Right lobe of liver (tissue), 4 donors: ENCODE data around the gene TMEM30A.

Source experiments
- POLR2A ChIP-seq: fragments of 450-650 bp; IDR thresholded peaks from one replicate; pipeline ENCODE4 v1.6.1; 2017; ENCODE audit warnings: antibody characterized with exemption, mild to moderate bottlenecking
- TF ChIP-seq, protein P1 (sequence below), 4 donors: fragments of 200-600 bp in 3 of 4; fragments of 450-650 bp in 1 of 4; IDR thresholded peaks; one replicate each; pipeline versions ENCODE4 v1.5.1 to v1.8.0; 2016 to 2022; ENCODE audit warnings: antibody characterized with exemption in 4 of 4, mild to moderate bottlenecking in 2 of 4
- donor health status: DM: no; HTN: no; CAD: no.
- donor health status: DM: no; HTN: no; CAD: no.
- donor health status: DM: no; HTN: yes; CAD: no.

DNA sequence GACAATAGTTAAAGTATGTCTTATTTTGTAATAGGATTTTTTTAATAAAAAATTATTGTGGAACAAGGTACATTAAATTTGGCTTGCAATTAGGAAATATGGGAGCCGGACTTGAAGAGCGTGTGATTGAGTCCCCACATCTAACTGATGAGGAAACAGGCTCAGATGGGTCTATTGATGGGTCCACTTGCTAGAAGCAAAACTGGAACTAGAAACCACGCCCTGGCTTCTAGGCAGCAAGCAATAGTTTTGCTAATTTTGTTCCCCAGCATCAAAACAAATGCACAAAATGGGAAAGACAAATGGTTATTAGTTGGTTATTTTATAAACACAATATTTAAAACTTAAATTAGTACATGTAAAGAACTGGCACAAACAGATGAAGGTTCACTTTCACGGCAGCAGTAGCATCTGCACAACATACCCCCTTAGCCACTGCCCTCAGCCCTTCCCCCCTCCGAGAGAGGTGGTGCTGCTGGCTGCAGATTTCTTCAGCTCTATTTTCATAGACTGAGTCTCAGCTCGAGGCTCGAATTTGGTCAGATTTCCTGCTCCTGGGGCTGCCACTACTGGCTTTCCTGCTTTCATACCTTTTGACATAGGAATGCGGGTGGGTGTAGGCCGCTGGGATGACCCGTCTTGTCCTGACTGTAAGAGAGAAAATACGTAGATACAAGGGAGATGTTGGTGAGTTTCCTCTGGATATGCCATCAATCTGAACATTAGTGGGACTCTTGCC, 23.8 kb upstream of the TMEM30A start:
- TF ChIP-seq, protein P1, sequence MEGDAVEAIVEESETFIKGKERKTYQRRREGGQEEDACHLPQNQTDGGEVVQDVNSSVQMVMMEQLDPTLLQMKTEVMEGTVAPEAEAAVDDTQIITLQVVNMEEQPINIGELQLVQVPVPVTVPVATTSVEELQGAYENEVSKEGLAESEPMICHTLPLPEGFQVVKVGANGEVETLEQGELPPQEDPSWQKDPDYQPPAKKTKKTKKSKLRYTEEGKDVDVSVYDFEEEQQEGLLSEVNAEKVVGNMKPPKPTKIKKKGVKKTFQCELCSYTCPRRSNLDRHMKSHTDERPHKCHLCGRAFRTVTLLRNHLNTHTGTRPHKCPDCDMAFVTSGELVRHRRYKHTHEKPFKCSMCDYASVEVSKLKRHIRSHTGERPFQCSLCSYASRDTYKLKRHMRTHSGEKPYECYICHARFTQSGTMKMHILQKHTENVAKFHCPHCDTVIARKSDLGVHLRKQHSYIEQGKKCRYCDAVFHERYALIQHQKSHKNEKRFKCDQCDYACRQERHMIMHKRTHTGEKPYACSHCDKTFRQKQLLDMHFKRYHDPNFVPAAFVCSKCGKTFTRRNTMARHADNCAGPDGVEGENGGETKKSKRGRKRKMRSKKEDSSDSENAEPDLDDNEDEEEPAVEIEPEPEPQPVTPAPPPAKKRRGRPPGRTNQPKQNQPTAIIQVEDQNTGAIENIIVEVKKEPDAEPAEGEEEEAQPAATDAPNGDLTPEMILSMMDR (IDR thresholded peaks at IDR 0.05), result no peak
- TF ChIP-seq POLR2A, result no peak
